ENCODE results near the gene TCTA.
"Not testable (repeated sequence)": the region's sequence is repeated elsewhere in the genome, so short reads cannot be mapped to it uniquely, and the experiment has no call there.

TCTA gene

GRCh38 chr3:49411968-49412631 is at the start of gene TCTA, which contains the start of gene RHOA:
TCTA (plus strand) TSS chr3:49412423; CDS start chr3:49412427, 4 bp downstream.
RHOA (minus strand) TSS chr3:49411976; CDS start chr3:49375589, 36,387 bp downstream.
- peak; percentile 98 to 99 for DNase-seq (ENCODE audit: low read depth in 2 of 2)

- no peak for DNase-seq (ENCODE audit: low read depth in 2 of 2)
These were observed 49.7 kb upstream of the TCTA start for GRCh38 chr3:49362561-49362960.

GRCh38 chr3:49370585-49371290 is 41.5 kb upstream of the TCTA start:
- no peak for DNase-seq (ENCODE audit: low read depth in 2 of 2)

- DNase-seq (ENCODE audit: low read depth in 2 of 2): no peak
These were observed 40.3 kb upstream of the TCTA start for GRCh38 chr3:49371946-49372345.

GRCh38 chr3:49377483-49377882 is 34.7 kb upstream of the TCTA start:
- DNase-seq (ENCODE audit: low read depth in 2 of 2): peak; percentile 27 to 45

- DNase-seq (ENCODE audit: low read depth in 2 of 2): no peak
These were observed 33.9 kb upstream of the TCTA start for GRCh38 chr3:49378249-49378895.

- DNase-seq (ENCODE audit: low read depth in 2 of 2): no peak
These were observed 28.8 kb upstream of the TCTA start for GRCh38 chr3:49383387-49383786.

- DNase-seq (ENCODE audit: low read depth in 2 of 2): no peak
These were observed 26.6 kb upstream of the TCTA start for GRCh38 chr3:49385617-49386016.

- DNase-seq (ENCODE audit: low read depth in 2 of 2): no peak
These were observed 26.0 kb upstream of the TCTA start for GRCh38 chr3:49386056-49386756.

GRCh38 chr3:49387721-49388120 is 24.5 kb upstream of the TCTA start:
- DNase-seq (ENCODE audit: low read depth in 2 of 2): no peak

GRCh38 chr3:49388289-49388820 is 23.9 kb upstream of the TCTA start:
- no peak for DNase-seq (ENCODE audit: low read depth in 2 of 2)

- DNase-seq (ENCODE audit: low read depth in 2 of 2): no peak
These were observed 22.9 kb upstream of the TCTA start for GRCh38 chr3:49389297-49389696.

- DNase-seq (ENCODE audit: low read depth in 2 of 2): not testable (repeated sequence)
These were observed 20.9 kb upstream of the TCTA start for GRCh38 chr3:49391310-49391709.

- DNase-seq (ENCODE audit: low read depth in 2 of 2): no peak
These were observed 14.8 kb upstream of the TCTA start for GRCh38 chr3:49397470-49397869.

- no peak for DNase-seq (ENCODE audit: low read depth in 2 of 2)
These were observed 12.8 kb upstream of the TCTA start for GRCh38 chr3:49399461-49399860.

GRCh38 chr3:49401766-49402165 is 10.5 kb upstream of the TCTA start:
- DNase-seq (ENCODE audit: low read depth in 2 of 2): no peak

- no peak for DNase-seq (ENCODE audit: low read depth in 2 of 2)
These were observed 8.3 kb upstream of the TCTA start for GRCh38 chr3:49403891-49404290.

- not testable (repeated sequence) for DNase-seq (ENCODE audit: low read depth in 2 of 2)
These were observed 6.7 kb upstream of the TCTA start for GRCh38 chr3:49405570-49405969.

GRCh38 chr3:49406571-49407565 is 5.4 kb upstream of the TCTA start:
- DNase-seq (ENCODE audit: low read depth in 2 of 2): no peak

- no peak for DNase-seq (ENCODE audit: low read depth in 2 of 2)
These were observed 2.0 kb upstream of the TCTA start for GRCh38 chr3:49410066-49410845.
